OCI-LY7 (cell line): ENCODE data around the gene WDFY4. TPM values are rescaled to one million over a fixed set of nuclear protein-coding genes. Genes with fewer than 3 reads are reported as not detected.
"Not testable (repeated sequence)": the region's sequence is repeated elsewhere in the genome, so short reads cannot be mapped to it uniquely, and the experiment has no call there.

ENCODE experiments used
- BruUV-seq: library from RNA; stranded (reverse); fragments of 400-500 nt; replicated peaks from 2 replicates; lab custom pipeline; 2021; lab: Mats Ljungman, UMichigan
- CTCF ChIA-PET: fragments of 300-600 bp; sonication (Branson Sonifier 250); formaldehyde crosslinking; loops from one replicate; lab custom pipeline; 2022; ENCODE audit warnings: antibody characterized with exemption; ENCODE audit not compliant: unreplicated experiment; lab: Charles Lee
- POLR2A ChIA-PET: fragments of 300-600 bp; sonication (Branson Sonifier 250); formaldehyde crosslinking; loops from one replicate; lab custom pipeline; 2022; ENCODE audit warnings: antibody characterized with exemption; lab: Charles Lee
- DNase-seq: peaks from one replicate; pipeline ENCODE4 v3.0.0-alpha.2; 2015; ENCODE audit warnings: low spot score
- H2AFZ ChIP-seq: fragments of 200-600 bp; sonication (generic), shearing (Covaris generic); 2 replicates; pipeline ENCODE4 v1.6.1; 2014; ENCODE audit warnings: mild to moderate bottlenecking, antibody characterized with exemption, low read length, moderate library complexity
- H3K27ac ChIP-seq: fragments of 200-600 bp; sonication (generic); 2 replicates; pipeline ENCODE4 v1.5.1; 2014; ENCODE audit warnings: mixed run types, low read depth, mild to moderate bottlenecking, moderate library complexity, low read length, inconsistent platforms; ENCODE audit not compliant: poor library complexity, severe bottlenecking
- H3K36me3 ChIP-seq: fragments of 200-600 bp; sonication (generic); 2 replicates; pipeline ENCODE4 v1.6.1; 2014; ENCODE audit warnings: mild to moderate bottlenecking, antibody characterized with exemption, low read length, moderate library complexity, mixed read lengths; ENCODE audit not compliant: insufficient read depth
- H3K4me1 ChIP-seq: fragments of 200-600 bp; sonication (generic); 2 replicates; pipeline ENCODE4 v1.5.1; 2014; ENCODE audit warnings: mild to moderate bottlenecking, low read length; ENCODE audit not compliant: insufficient read depth, poor library complexity, severe bottlenecking
- H3K4me2 ChIP-seq: fragments of 200-600 bp; sonication (generic); 2 replicates; pipeline ENCODE4 v1.6.1; 2014; ENCODE audit warnings: mild to moderate bottlenecking, low read length
- H3K4me3 ChIP-seq: fragments of 200-600 bp; sonication (generic); 2 replicates; pipeline ENCODE4 v1.5.1; 2014; ENCODE audit warnings: mild to moderate bottlenecking, low read depth, low read length; ENCODE audit not compliant: poor library complexity, severe bottlenecking
- H3K79me2 ChIP-seq: fragments of 200-600 bp; sonication (generic); 2 replicates; pipeline ENCODE4 v1.6.1; 2016; ENCODE audit warnings: low read depth, mild to moderate bottlenecking, low read length, moderate library complexity, mixed read lengths; ENCODE audit not compliant: insufficient read depth
- H3K9me2 ChIP-seq: fragments of 200-600 bp; sonication (generic); 2 replicates; pipeline ENCODE4 v1.6.1; 2016; ENCODE audit warnings: mild to moderate bottlenecking, low read length, mixed read lengths; ENCODE audit not compliant: insufficient read depth
- H3K9me3 ChIP-seq: fragments of 200-600 bp; sonication (generic); 2 replicates; pipeline ENCODE4 v1.6.1; 2014; ENCODE audit warnings: mild to moderate bottlenecking, mixed run types, low read length, mixed read lengths
- H4K20me1 ChIP-seq: fragments of 200-600 bp; sonication (generic); 2 replicates; pipeline ENCODE4 v1.6.1; 2014; ENCODE audit warnings: mild to moderate bottlenecking, antibody characterized with exemption, low read length, moderate library complexity, mixed read lengths; ENCODE audit not compliant: insufficient read depth
- EZH2phosphoT487 ChIP-seq: fragments of 200-600 bp; sonication (generic); IDR thresholded peaks from 2 replicates; pipeline ENCODE4 v1.6.1; 2018; ENCODE audit warnings: low read depth, borderline replicate concordance, mild to moderate bottlenecking, mixed run types, antibody characterized with exemption, low read length, moderate library complexity, mixed read lengths
- intact Hi-C: fragments of 100-400 bp; cut with micrococcal nuclease; formaldehyde crosslinking; loops from one replicate; pipeline ENCODE4 v1.10.0; 2022; ENCODE audit not compliant: unreplicated experiment
- total RNA-seq, 2 experiments: library from RNA; depleted of rRNA in 1 of 2; stranded (reverse); fragments of >200 nt in 1 of 2; shearing (Covaris generic) in 1 of 2; gene quantifications; 2 replicates each; pipeline ENCODE4 v1.2.3, GENCODE V29; 2014 to 2022
- TF ChIP-seq, protein P1 (sequence below): fragments of 200-600 bp; sonication (generic); conservative IDR thresholded peaks from 2 replicates; pipeline ENCODE4 v1.5.1; 2014; ENCODE audit warnings: mild to moderate bottlenecking, antibody characterized with exemption, low read length, moderate library complexity, mixed read lengths

Gene WDFY4
- total RNA-seq, 2 experiments from 2014 or later, result 51.5 to 85.6 TPM

- Histone ChIP-seq H2AFZ (no peak overlapping the region), H3K9me3 (peaks cover 7% of the 10 kb centered on the region), H3K4me2 (no peak overlapping the region), H3K79me2 (no peaks in the 10 kb centered on the region), H3K9me2 (no peaks in the 10 kb centered on the region), H3K36me3 (no peaks in the 10 kb centered on the region), H3K4me1 (peaks cover 6% of the 10 kb centered on the region), H3K27ac (no peak overlapping the region), H4K20me1 (no peaks in the 10 kb centered on the region), H3K4me3 (no peak overlapping the region)
- intact Hi-C loops, result no loop called here
- no TSS peak for BruUV-seq
- ChIA-PET POLR2A (interaction anchor here (0.6 kb wide), 1 partner anchor 101 kb away, joined by 3 read pairs; no protein-coding TSS in a partner anchor), CTCF (no interaction called here)
- DNase-seq, result no peak
- TF ChIP-seq, protein P1, sequence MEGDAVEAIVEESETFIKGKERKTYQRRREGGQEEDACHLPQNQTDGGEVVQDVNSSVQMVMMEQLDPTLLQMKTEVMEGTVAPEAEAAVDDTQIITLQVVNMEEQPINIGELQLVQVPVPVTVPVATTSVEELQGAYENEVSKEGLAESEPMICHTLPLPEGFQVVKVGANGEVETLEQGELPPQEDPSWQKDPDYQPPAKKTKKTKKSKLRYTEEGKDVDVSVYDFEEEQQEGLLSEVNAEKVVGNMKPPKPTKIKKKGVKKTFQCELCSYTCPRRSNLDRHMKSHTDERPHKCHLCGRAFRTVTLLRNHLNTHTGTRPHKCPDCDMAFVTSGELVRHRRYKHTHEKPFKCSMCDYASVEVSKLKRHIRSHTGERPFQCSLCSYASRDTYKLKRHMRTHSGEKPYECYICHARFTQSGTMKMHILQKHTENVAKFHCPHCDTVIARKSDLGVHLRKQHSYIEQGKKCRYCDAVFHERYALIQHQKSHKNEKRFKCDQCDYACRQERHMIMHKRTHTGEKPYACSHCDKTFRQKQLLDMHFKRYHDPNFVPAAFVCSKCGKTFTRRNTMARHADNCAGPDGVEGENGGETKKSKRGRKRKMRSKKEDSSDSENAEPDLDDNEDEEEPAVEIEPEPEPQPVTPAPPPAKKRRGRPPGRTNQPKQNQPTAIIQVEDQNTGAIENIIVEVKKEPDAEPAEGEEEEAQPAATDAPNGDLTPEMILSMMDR, result no peak
- TF ChIP-seq EZH2phosphoT487, result no peak
Measured at GRCh38 chr10:48645600-48645999, 39.1 kb upstream of the WDFY4 start.

- H3K4me3 ChIP-seq, H3K27ac ChIP-seq, H2AFZ ChIP-seq, H4K20me1 ChIP-seq, DNase-seq, intact Hi-C loops, H3K36me3 ChIP-seq, CTCF ChIA-PET, BruUV-seq, H3K79me2 ChIP-seq, H3K9me2 ChIP-seq, H3K4me2 ChIP-seq, H3K4me1 ChIP-seq, H3K9me3 ChIP-seq: not testable (repeated sequence)
- POLR2A ChIA-PET, result interaction anchor here (1.2 kb wide), 1 partner anchor 9 kb away, joined by 3 read pairs; no protein-coding TSS in a partner anchor
Measured at GRCh38 chr10:48647073-48647472, 37.6 kb upstream of the WDFY4 start.

DNA sequence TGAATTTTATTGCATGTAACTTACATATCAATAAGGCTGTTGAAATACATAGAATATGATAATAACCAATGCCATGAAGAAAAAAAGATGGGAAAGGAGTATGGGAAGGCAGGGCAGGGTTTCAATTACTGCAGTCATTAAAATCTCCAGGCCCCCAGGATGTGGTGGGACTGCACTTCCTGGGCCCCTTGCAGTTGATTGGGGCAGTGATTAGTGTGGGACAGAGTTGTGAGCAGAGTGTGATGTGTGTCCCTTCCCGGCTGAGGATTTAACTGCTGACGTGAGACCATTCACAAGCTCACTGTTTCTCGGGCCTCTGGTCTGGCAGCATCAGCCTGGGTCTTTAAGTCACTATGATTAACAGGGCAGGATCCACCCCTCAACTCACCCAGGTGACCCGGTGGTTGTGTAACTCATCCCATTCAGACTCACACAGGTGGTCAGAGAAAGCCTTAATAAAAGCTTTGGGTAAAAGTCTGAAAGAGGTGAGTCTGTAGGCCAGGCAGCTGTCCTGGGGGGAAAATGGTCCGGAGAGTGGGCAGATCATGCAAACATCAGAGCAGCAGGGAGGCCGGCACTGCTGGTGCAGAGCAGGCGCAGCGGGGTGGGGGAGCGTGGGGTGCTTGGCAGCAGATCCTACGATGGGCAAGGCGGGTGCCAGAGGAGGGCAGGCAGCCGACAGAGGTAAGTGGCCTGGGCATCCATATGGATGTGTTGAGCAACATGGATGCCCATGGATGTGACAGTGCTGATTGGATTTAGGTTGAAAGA is 36.3 kb upstream of the WDFY4 start:
- intact Hi-C loops, result no loop called here
- H3K4me3 ChIP-seq, result no peak overlapping the region
- POLR2A ChIA-PET, result interaction anchor here (0.5 to 1.2 kb wide), 2 partner anchors 11 to 218 kb away, joined by 3 read pairs; no protein-coding TSS in a partner anchor

More for the DNA sequence above, 36.3 kb upstream of the WDFY4 start:
- H4K20me1 ChIP-seq, result no peaks in the 10 kb centered on the region
- no peak overlapping the region for H3K27ac ChIP-seq
- CTCF ChIA-PET, result no interaction called here
- H2AFZ ChIP-seq, result no peak overlapping the region
- no peaks in the 10 kb centered on the region for H3K9me3 ChIP-seq
- DNase-seq, result no peak
- peaks cover 6% of the 10 kb centered on the region for H3K4me1 ChIP-seq
- no TSS peak for BruUV-seq
- no peaks in the 10 kb centered on the region for H3K9me2 ChIP-seq
- H3K79me2 ChIP-seq, result no peaks in the 10 kb centered on the region
- TF ChIP-seq, protein P1, result no peak
- no peak for TF ChIP-seq EZH2phosphoT487
- no peak overlapping the region for H3K4me2 ChIP-seq
- no peaks in the 10 kb centered on the region for H3K36me3 ChIP-seq
